Mesenteric fat pad (tissue), 1 donor: ENCODE results near the gene PRDM1. TPM values are rescaled to one million over a fixed set of nuclear protein-coding genes. Genes with fewer than 3 reads are reported as not detected.

Experiments used
- DNase-seq: peaks from one replicate; pipeline ENCODE4 v3.0.0-alpha.2; 2020; ENCODE audit warnings: low spot score
- total RNA-seq: library from RNA; stranded (reverse); fragmentation: NEBNext Ultra II Directional; extraction: Animal tissue kit (Norgen Biotek cat#: 25700); gene quantifications from one replicate; pipeline ENCODE4 v1.2.1, GENCODE V29; 2021
- donor health status: DM: yes; HTN: yes; CAD: no.

Gene PRDM1
- total RNA-seq, 1 donor from 2014 or later = 10.6 TPM

GRCh38 chr6:106094964-106095335 lies 8.8 kb downstream of the PRDM1 start:
- no peak for DNase-seq

GRCh38 chr6:106097411-106098231 lies 11.5 kb downstream of the PRDM1 start:
- DNase-seq = no peak

GRCh38 chr6:106098383-106099234 lies 12.5 kb downstream of the PRDM1 start:
- no peak for DNase-seq

GRCh38 chr6:106099235-106099537 lies 13.1 kb downstream of the PRDM1 start:
- DNase-seq = no peak

- DNase-seq = no peak
Measured at GRCh38 chr6:106100755-106101154, 14.6 kb downstream of the PRDM1 start.

- DNase-seq = no peak
Measured at GRCh38 chr6:106101466-106101865, 15.3 kb downstream of the PRDM1 start.

GRCh38 chr6:106102034-106102433 lies 15.9 kb downstream of the PRDM1 start:
- DNase-seq = no peak

GRCh38 chr6:106102967-106103727 lies 17.0 kb downstream of the PRDM1 start:
- DNase-seq = no peak

- no peak for DNase-seq
Measured at GRCh38 chr6:106103728-106104109, 17.6 kb downstream of the PRDM1 start.

- DNase-seq = no peak
Measured at GRCh38 chr6:106104476-106104875, 18.3 kb downstream of the PRDM1 start.

GRCh38 chr6:106104941-106105340 lies 18.8 kb downstream of the PRDM1 start:
- DNase-seq = no peak

- no peak for DNase-seq
Measured at GRCh38 chr6:106105493-106105892, 19.4 kb downstream of the PRDM1 start.

- no peak for DNase-seq
Measured at GRCh38 chr6:106106276-106107042, 20.3 kb downstream of the PRDM1 start.

- no peak for DNase-seq
Measured at GRCh38 chr6:106107043-106107613, 21.0 kb downstream of the PRDM1 start.

- no peak for DNase-seq
Measured at GRCh38 chr6:106108129-106108528, 22.0 kb downstream of the PRDM1 start.

- no peak for DNase-seq
Measured at GRCh38 chr6:106109029-106109428, 22.9 kb downstream of the PRDM1 start.

GRCh38 chr6:106110164-106110826 lies 24.2 kb downstream of the PRDM1 start:
- no peak for DNase-seq

- no peak for DNase-seq
Measured at GRCh38 chr6:106112433-106112832, 26.3 kb downstream of the PRDM1 start.

- DNase-seq = no peak
Measured at GRCh38 chr6:106113256-106113959, 27.3 kb downstream of the PRDM1 start.

GRCh38 chr6:106114492-106114891 lies 28.4 kb downstream of the PRDM1 start:
- DNase-seq = no peak
